OCI-LY7 (cell line): ENCODE results near the gene PI4K2A. TPM values are rescaled to one million over a fixed set of nuclear protein-coding genes. Genes with fewer than 3 reads are reported as not detected.

Experiments
- BruUV-seq: library from RNA; stranded (reverse); fragments of 400-500 nt; replicated peaks from 2 replicates; lab custom pipeline; 2021; lab: Mats Ljungman, UMichigan
- CTCF ChIA-PET: fragments of 300-600 bp; sonication (Branson Sonifier 250); formaldehyde crosslinking; loops from one replicate; lab custom pipeline; 2022; ENCODE audit warnings: antibody characterized with exemption; ENCODE audit not compliant: unreplicated experiment; lab: Charles Lee
- POLR2A ChIA-PET: fragments of 300-600 bp; sonication (Branson Sonifier 250); formaldehyde crosslinking; loops from one replicate; lab custom pipeline; 2022; ENCODE audit warnings: antibody characterized with exemption; lab: Charles Lee
- DNase-seq: peaks from one replicate; pipeline ENCODE4 v3.0.0-alpha.2; 2015; ENCODE audit warnings: low spot score
- H2AFZ ChIP-seq: fragments of 200-600 bp; sonication (generic), shearing (Covaris generic); 2 replicates; pipeline ENCODE4 v1.6.1; 2014; ENCODE audit warnings: mild to moderate bottlenecking, antibody characterized with exemption, low read length, moderate library complexity
- H3K27ac ChIP-seq: fragments of 200-600 bp; sonication (generic); 2 replicates; pipeline ENCODE4 v1.5.1; 2014; ENCODE audit warnings: mixed run types, low read depth, mild to moderate bottlenecking, moderate library complexity, low read length, inconsistent platforms; ENCODE audit not compliant: poor library complexity, severe bottlenecking
- H3K36me3 ChIP-seq: fragments of 200-600 bp; sonication (generic); 2 replicates; pipeline ENCODE4 v1.6.1; 2014; ENCODE audit warnings: mild to moderate bottlenecking, antibody characterized with exemption, low read length, moderate library complexity, mixed read lengths; ENCODE audit not compliant: insufficient read depth
- H3K4me1 ChIP-seq: fragments of 200-600 bp; sonication (generic); 2 replicates; pipeline ENCODE4 v1.5.1; 2014; ENCODE audit warnings: mild to moderate bottlenecking, low read length; ENCODE audit not compliant: insufficient read depth, poor library complexity, severe bottlenecking
- H3K4me2 ChIP-seq: fragments of 200-600 bp; sonication (generic); 2 replicates; pipeline ENCODE4 v1.6.1; 2014; ENCODE audit warnings: mild to moderate bottlenecking, low read length
- H3K4me3 ChIP-seq: fragments of 200-600 bp; sonication (generic); 2 replicates; pipeline ENCODE4 v1.5.1; 2014; ENCODE audit warnings: mild to moderate bottlenecking, low read depth, low read length; ENCODE audit not compliant: poor library complexity, severe bottlenecking
- H3K79me2 ChIP-seq: fragments of 200-600 bp; sonication (generic); 2 replicates; pipeline ENCODE4 v1.6.1; 2016; ENCODE audit warnings: low read depth, mild to moderate bottlenecking, low read length, moderate library complexity, mixed read lengths; ENCODE audit not compliant: insufficient read depth
- H3K9me2 ChIP-seq: fragments of 200-600 bp; sonication (generic); 2 replicates; pipeline ENCODE4 v1.6.1; 2016; ENCODE audit warnings: mild to moderate bottlenecking, low read length, mixed read lengths; ENCODE audit not compliant: insufficient read depth
- H3K9me3 ChIP-seq: fragments of 200-600 bp; sonication (generic); 2 replicates; pipeline ENCODE4 v1.6.1; 2014; ENCODE audit warnings: mild to moderate bottlenecking, mixed run types, low read length, mixed read lengths
- H4K20me1 ChIP-seq: fragments of 200-600 bp; sonication (generic); 2 replicates; pipeline ENCODE4 v1.6.1; 2014; ENCODE audit warnings: mild to moderate bottlenecking, antibody characterized with exemption, low read length, moderate library complexity, mixed read lengths; ENCODE audit not compliant: insufficient read depth
- EZH2phosphoT487 ChIP-seq: fragments of 200-600 bp; sonication (generic); IDR thresholded peaks from 2 replicates; pipeline ENCODE4 v1.6.1; 2018; ENCODE audit warnings: low read depth, borderline replicate concordance, mild to moderate bottlenecking, mixed run types, antibody characterized with exemption, low read length, moderate library complexity, mixed read lengths
- intact Hi-C: fragments of 100-400 bp; cut with micrococcal nuclease; formaldehyde crosslinking; loops from one replicate; pipeline ENCODE4 v1.10.0; 2022; ENCODE audit not compliant: unreplicated experiment
- total RNA-seq, 2 experiments: library from RNA; depleted of rRNA in 1 of 2; stranded (reverse); fragments of >200 nt in 1 of 2; shearing (Covaris generic) in 1 of 2; gene quantifications; 2 replicates each; pipeline ENCODE4 v1.2.3, GENCODE V29; 2014 to 2022
- TF ChIP-seq, protein P1 (sequence below): fragments of 200-600 bp; sonication (generic); conservative IDR thresholded peaks from 2 replicates; pipeline ENCODE4 v1.5.1; 2014; ENCODE audit warnings: mild to moderate bottlenecking, antibody characterized with exemption, low read length, moderate library complexity, mixed read lengths

PI4K2A gene
- total RNA-seq, 2 experiments from 2014 or later: 9.2 to 12.7 TPM

DNA sequence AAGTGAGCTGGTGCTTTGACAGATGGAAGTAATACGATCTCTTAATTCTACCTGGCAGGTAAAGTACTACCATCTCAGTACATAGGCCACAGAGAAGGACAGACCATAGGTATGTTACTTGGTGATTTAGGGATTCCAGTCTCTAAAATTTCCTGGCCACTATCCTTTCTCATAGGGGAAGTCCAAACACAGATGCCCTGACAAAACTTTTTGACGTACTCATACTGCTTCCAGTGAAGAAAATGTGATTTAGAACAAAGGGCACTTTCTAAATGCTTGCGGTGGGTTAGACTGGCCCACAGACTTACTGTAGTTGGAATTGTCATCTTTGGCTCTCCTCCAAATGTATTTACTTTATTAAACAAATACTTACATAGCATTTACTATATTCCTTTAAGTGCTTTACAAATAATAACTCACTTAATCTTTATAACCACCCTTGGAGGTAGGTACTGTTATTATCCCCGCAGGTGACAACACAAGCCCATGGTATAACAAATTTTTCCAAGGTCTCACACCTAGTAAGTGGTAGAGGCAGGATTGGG is 3.0 kb downstream of the PI4K2A start:
- no peaks in the 10 kb centered on the region for H3K9me3 ChIP-seq
- TF ChIP-seq EZH2phosphoT487: no peak
- TF ChIP-seq, protein P1, sequence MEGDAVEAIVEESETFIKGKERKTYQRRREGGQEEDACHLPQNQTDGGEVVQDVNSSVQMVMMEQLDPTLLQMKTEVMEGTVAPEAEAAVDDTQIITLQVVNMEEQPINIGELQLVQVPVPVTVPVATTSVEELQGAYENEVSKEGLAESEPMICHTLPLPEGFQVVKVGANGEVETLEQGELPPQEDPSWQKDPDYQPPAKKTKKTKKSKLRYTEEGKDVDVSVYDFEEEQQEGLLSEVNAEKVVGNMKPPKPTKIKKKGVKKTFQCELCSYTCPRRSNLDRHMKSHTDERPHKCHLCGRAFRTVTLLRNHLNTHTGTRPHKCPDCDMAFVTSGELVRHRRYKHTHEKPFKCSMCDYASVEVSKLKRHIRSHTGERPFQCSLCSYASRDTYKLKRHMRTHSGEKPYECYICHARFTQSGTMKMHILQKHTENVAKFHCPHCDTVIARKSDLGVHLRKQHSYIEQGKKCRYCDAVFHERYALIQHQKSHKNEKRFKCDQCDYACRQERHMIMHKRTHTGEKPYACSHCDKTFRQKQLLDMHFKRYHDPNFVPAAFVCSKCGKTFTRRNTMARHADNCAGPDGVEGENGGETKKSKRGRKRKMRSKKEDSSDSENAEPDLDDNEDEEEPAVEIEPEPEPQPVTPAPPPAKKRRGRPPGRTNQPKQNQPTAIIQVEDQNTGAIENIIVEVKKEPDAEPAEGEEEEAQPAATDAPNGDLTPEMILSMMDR: no peak
- ChIA-PET POLR2A (no interaction called here), CTCF (no interaction called here)
- H2AFZ ChIP-seq: no peak overlapping the region
- peaks cover 10% of the 10 kb centered on the region; the same call in 1 of the 2 replicates for H3K79me2 ChIP-seq
- no peaks in the 10 kb centered on the region for H3K9me2 ChIP-seq
- no peak overlapping the region for H3K4me3 ChIP-seq
- peaks cover 10% of the 10 kb centered on the region; the same call in 1 of the 2 replicates for H4K20me1 ChIP-seq
- H3K36me3 ChIP-seq: peaks cover 12% of the 10 kb centered on the region
- no peak overlapping the region for H3K4me2 ChIP-seq
- H3K27ac ChIP-seq: no peak overlapping the region
- intact Hi-C loops: no loop called here
- BruUV-seq: TSS peak; percentile 46
- no peak for DNase-seq
- H3K4me1 ChIP-seq: peaks cover 15% of the 10 kb centered on the region

DNA sequence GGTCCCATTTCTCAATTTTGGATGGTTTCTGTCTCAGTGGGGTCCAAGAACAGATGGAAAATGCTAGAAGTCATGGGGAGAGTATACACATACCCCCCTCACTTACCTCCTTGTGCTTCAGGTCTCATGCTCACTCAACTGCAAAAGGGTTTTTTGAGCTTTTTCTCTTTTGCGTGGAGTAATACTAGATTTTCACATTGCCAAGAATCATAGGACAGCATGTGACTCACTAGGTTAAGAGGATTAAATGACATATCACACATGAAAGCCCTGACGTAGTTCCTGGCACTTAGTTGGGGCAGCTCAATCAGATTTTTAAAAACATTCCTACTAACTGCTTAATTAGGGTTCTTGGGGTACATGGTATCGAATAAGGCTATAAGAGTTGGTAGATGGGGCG is 4.5 kb downstream of the PI4K2A start:
- POLR2A ChIA-PET: no interaction called here
- intact Hi-C loops: no loop called here
- H4K20me1 ChIP-seq: peaks cover 10% of the 10 kb centered on the region; the same call in 1 of the 2 replicates
- no peak for TF ChIP-seq EZH2phosphoT487
- TF ChIP-seq, protein P1: no peak
- peaks cover 10% of the 10 kb centered on the region; the same call in 1 of the 2 replicates for H3K79me2 ChIP-seq
- H3K9me3 ChIP-seq: no peaks in the 10 kb centered on the region
- H2AFZ ChIP-seq: no peak overlapping the region
- H3K27ac ChIP-seq: no peak overlapping the region
- H3K4me2 ChIP-seq: no peak overlapping the region
- H3K9me2 ChIP-seq: no peaks in the 10 kb centered on the region
- no TSS peak for BruUV-seq
- H3K4me3 ChIP-seq: no peak overlapping the region
- DNase-seq: no peak
- peaks cover 12% of the 10 kb centered on the region for H3K36me3 ChIP-seq
- CTCF ChIA-PET: no interaction called here
- H3K4me1 ChIP-seq: peaks cover 13% of the 10 kb centered on the region

DNA sequence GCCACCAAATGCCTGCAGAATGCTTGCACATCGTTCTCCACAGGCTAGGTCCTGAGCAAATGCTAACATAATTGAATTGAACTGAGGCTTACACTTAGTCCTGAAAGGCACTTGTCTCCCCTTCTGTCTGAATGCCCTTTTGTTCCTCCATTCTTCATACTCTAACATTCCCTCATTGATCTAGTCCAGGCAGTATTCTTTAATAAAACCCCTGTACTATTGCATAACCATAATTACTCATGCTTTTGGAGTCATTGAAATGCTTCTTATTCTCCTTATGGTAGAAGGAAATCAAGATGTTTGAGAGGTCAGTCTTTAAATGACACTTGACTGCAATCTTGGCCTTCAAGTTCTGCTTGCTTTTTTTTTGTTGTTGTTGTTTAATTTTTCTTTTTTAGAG is 7.1 kb downstream of the PI4K2A start:
- H3K36me3 ChIP-seq: peaks cover 29% of the 10 kb centered on the region

More for the DNA sequence above, 7.1 kb downstream of the PI4K2A start:
- H3K4me1 ChIP-seq: no peaks in the 10 kb centered on the region
- no peaks in the 10 kb centered on the region for H3K9me3 ChIP-seq
- POLR2A ChIA-PET: interaction anchor here (0.6 to 0.9 kb wide), 3 partner anchors 31 to 96 kb away, joined by 3 read pairs; no protein-coding TSS in a partner anchor
- CTCF ChIA-PET: no interaction called here
- H4K20me1 ChIP-seq: no peaks in the 10 kb centered on the region
- no peak overlapping the region for H3K4me2 ChIP-seq
- TF ChIP-seq, protein P1: no peak
- no peak for TF ChIP-seq EZH2phosphoT487
- BruUV-seq: no TSS peak
- no peak overlapping the region for H2AFZ ChIP-seq
- H3K9me2 ChIP-seq: no peaks in the 10 kb centered on the region
- no peak overlapping the region for H3K27ac ChIP-seq
- no peaks in the 10 kb centered on the region for H3K79me2 ChIP-seq
- intact Hi-C loops: no loop called here
- DNase-seq: no peak
- no peak overlapping the region for H3K4me3 ChIP-seq
